Prostate gland (tissue), 2 donors: Measurements from ENCODE around the gene ARHGAP44. TPM values are rescaled to one million over a fixed set of nuclear protein-coding genes. Genes with fewer than 3 reads are reported as not detected.

Experiments used
- DNase-seq: peaks from one replicate; pipeline ENCODE4 v3.0.0-alpha.2; 2019; ENCODE audit warnings: low spot score
- H3K27ac ChIP-seq, 2 donors: fragments of 200-600 bp; sonication (generic); 2 replicates each; pipeline ENCODE4 v1.5.1; 2017 to 2019
- H3K27me3 ChIP-seq: fragments of 200-600 bp; sonication (generic); replicated peaks from 2 replicates; pipeline ENCODE4 v1.5.1; 2019; ENCODE audit not compliant: insufficient read depth
- H3K36me3 ChIP-seq, 2 donors: fragments of 200-600 bp; sonication (generic); 1 replicate in 1 of 2; 2 replicates in 1 of 2; pipeline versions ENCODE4 v1.5.1 to v1.8.1; 2017 to 2019
- H3K4me1 ChIP-seq: fragments of 200-600 bp; sonication (generic); replicated peaks from 2 replicates; pipeline ENCODE4 v1.5.1; 2019
- H3K4me3 ChIP-seq, 2 donors: fragments of 200-600 bp; sonication (generic); 2 replicates each; pipeline ENCODE4 v1.5.1; 2017 to 2019
- H3K9me3 ChIP-seq: fragments of 200-600 bp; sonication (generic); 2 replicates; pipeline ENCODE4 v1.5.1; 2017
- POLR2A ChIP-seq: fragments of 450-650 bp; IDR thresholded peaks from one replicate; pipeline ENCODE4 v1.6.1; 2016; ENCODE audit warnings: antibody characterized with exemption, mild to moderate bottlenecking
- POLR2AphosphoS5 ChIP-seq: sonication (generic); formaldehyde crosslinking; IDR thresholded peaks from one replicate; pipeline ENCODE4 v1.6.1; 2017; ENCODE audit warnings: antibody characterized with exemption
- WGBS: methylation state at CpG from one replicate; pipeline ENCODE4 v1.1.5; 2018; 5-methylcytosine and 5-hydroxymethylcytosine counted together
- intact Hi-C: fragments of 100-400 bp; cut with DNase I; formaldehyde crosslinking; loops from one replicate; pipeline ENCODE4 v1.14.2; 2022
- total RNA-seq, 2 donors: library from RNA; depleted of rRNA; stranded (reverse); fragments of >200 nt; gene quantifications; one replicate each; pipeline ENCODE4 v1.1.0, GENCODE V29; 2016
- TF ChIP-seq, protein P1 (sequence below), 4 experiments: fragments of 200-600 bp in 2 of 4; fragments of 450-650 bp in 2 of 4; sonication (generic) in 2 of 4; IDR thresholded peaks; 1 replicate in 3 of 4; 2 replicates in 1 of 4; pipeline ENCODE4 v1.5.1; 2016 to 2019; ENCODE audit warnings: antibody characterized with exemption in 4 of 4, mild to moderate bottlenecking in 2 of 4, moderate library complexity in 2 of 4

The ARHGAP44 gene
- total RNA-seq, 2 donors from 2014 or later = 7.5 to 15.7 TPM

DNA sequence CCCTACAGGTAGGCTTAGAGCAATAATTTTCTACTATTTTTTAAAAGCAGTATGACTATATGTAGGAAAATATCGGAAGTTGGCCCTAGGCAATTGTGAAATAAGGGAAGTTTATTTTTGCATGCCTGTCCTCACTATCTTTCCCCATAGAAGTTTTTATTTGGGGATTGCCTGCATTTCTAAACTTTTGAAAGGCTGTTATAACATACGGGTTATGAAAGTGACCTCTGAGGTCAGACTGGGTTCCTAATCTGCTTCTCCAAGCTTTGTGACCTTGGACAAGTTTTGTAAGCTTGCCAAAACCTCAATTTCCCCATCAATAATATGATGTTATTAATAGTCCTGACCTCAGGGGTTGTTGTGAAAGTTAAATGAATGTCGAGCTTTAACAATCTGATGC lies 67.1 kb downstream of the ARHGAP44 start:
- Histone ChIP-seq H3K27ac (no peak overlapping the region), H3K27me3 (no peaks in the 10 kb centered on the region), H3K9me3 (no peaks in the 10 kb centered on the region), H3K4me3 (no peak overlapping the region), H3K36me3 (no peaks in the 10 kb centered on the region), H3K4me1 (no peaks in the 10 kb centered on the region)
- intact Hi-C loops = no loop called here
- TF ChIP-seq POLR2AphosphoS5 = no peak
- TF ChIP-seq, protein P1, sequence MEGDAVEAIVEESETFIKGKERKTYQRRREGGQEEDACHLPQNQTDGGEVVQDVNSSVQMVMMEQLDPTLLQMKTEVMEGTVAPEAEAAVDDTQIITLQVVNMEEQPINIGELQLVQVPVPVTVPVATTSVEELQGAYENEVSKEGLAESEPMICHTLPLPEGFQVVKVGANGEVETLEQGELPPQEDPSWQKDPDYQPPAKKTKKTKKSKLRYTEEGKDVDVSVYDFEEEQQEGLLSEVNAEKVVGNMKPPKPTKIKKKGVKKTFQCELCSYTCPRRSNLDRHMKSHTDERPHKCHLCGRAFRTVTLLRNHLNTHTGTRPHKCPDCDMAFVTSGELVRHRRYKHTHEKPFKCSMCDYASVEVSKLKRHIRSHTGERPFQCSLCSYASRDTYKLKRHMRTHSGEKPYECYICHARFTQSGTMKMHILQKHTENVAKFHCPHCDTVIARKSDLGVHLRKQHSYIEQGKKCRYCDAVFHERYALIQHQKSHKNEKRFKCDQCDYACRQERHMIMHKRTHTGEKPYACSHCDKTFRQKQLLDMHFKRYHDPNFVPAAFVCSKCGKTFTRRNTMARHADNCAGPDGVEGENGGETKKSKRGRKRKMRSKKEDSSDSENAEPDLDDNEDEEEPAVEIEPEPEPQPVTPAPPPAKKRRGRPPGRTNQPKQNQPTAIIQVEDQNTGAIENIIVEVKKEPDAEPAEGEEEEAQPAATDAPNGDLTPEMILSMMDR (IDR thresholded peaks at IDR 0.05) = no peak
- no peak for TF ChIP-seq POLR2A
- 71% methylated on average over 3 of the region's 3 CpGs for WGBS
- no peak for DNase-seq

DNA sequence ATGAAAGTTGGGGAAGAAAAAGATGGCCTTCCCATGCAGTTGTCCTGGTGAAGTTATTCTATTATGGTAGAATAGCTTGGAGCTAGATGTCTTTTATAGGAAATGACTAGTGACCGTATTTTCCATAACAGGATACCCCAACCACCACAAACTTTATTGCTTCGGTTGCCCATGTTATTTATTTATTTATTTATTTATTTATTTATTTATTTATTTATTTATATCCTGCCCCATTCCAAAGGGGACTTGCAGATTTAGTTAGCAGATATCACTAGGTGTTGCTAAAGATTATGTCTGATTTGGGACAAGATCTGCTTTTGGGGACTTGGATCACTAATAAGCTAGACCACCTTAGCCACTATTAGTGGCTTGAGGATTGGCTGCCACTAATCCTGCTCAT lies 68.3 kb downstream of the ARHGAP44 start:
- Histone ChIP-seq H3K36me3 (no peaks in the 10 kb centered on the region), H3K4me3 (no peak overlapping the region), H3K9me3 (no peaks in the 10 kb centered on the region), H3K4me1 (no peaks in the 10 kb centered on the region), H3K27me3 (no peaks in the 10 kb centered on the region), H3K27ac (no peak overlapping the region)
- 94% methylated on average over 2 of the region's 2 CpGs for WGBS
- TF ChIP-seq, protein P1 (IDR thresholded peaks at IDR 0.05) = no peak
- DNase-seq = no peak
- intact Hi-C loops = no loop called here

DNA sequence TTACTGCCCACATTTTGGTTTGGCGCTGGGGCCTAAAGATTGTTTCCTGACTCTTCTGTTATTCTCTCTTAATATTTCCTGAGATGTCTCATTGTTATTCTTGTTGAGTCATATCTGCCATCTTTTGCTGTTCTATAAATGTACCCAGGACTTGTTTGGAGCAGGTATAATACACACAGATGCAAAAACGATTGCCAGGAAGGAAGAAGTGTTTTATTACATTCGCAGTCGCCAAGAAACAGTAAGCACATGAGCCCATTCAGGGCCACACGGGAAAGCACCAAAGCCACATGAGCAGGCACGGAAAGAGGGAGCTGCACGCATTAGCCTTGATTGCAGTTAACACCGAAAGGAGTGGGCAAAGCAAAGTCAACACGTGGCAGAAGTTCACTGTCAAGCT lies 70.2 kb downstream of the ARHGAP44 start:
- TF ChIP-seq POLR2A (no peak), POLR2AphosphoS5 (peak; percentile 69)
- TF ChIP-seq, protein P1 (IDR thresholded peaks at IDR 0.05) = no peak
- no peak overlapping the region for H3K27ac ChIP-seq

DNA sequence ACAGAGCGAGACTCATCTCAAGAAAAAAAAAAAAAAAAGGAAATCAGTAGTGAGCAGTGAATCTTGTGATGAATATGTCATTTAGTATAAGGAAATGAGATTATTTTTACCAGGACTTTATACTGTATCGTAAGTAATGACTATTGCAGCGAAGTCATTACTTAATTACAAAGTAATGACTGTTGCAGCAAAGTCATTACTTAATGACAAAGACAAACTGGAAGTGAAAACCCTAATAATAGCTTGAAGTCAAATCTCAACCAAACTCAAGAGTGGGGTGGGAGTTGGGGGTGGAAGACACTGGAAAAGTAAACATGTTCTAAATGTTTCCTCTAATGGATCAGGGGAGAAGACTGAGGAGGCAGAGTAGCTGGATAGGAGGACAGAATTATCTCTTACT lies 76.5 kb downstream of the ARHGAP44 start:
- Histone ChIP-seq H3K27ac (no peak overlapping the region), H3K9me3 (no peaks in the 10 kb centered on the region), H3K4me3 (no peak overlapping the region), H3K4me1 (no peaks in the 10 kb centered on the region), H3K27me3 (no peaks in the 10 kb centered on the region), H3K36me3 (no peaks in the 10 kb centered on the region)
- WGBS = 98% methylated on average over 3 of the region's 3 CpGs
- no peak for DNase-seq
- TF ChIP-seq POLR2AphosphoS5 (no peak), POLR2A (no peak)
- TF ChIP-seq, protein P1 (IDR thresholded peaks at IDR 0.05) = no peak
- intact Hi-C loops = no loop called here

More for the DNA sequence above, 70.2 kb downstream of the ARHGAP44 start:
- WGBS = 64% methylated on average over 9 of the region's 9 CpGs
- no peak overlapping the region for H3K4me3 ChIP-seq
- no peaks in the 10 kb centered on the region for H3K4me1 ChIP-seq
- DNase-seq = peak; percentile 36
- intact Hi-C loops = no loop called here
- H3K27me3 ChIP-seq = no peaks in the 10 kb centered on the region
- H3K36me3 ChIP-seq = no peaks in the 10 kb centered on the region
- H3K9me3 ChIP-seq = no peaks in the 10 kb centered on the region

DNA sequence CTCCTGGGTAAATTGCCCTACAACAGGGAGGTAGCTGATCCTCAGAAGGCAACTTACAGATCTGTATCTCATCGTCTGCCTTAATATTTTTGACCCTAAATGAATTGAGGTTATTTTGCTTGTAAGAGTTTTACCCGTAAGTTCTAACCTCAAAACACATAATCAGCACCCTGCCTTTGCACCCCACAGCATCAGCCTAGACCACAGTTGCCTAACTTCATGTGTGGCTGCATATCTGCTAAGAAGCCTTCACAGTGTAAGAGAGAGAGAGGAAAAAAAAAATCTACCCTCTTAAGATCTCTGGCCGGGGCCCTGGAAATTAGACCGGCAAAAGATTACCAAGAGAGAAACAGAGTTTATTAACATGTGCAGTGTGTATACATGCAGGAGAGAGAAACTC lies 76.9 kb downstream of the ARHGAP44 start:
- no peaks in the 10 kb centered on the region for H3K4me1 ChIP-seq
- intact Hi-C loops = no loop called here
- no peak for DNase-seq
- TF ChIP-seq POLR2A (no peak), POLR2AphosphoS5 (no peak)
- TF ChIP-seq, protein P1 (IDR thresholded peaks at IDR 0.05) = no peak
- H3K36me3 ChIP-seq = no peaks in the 10 kb centered on the region
- no peaks in the 10 kb centered on the region for H3K27me3 ChIP-seq
- H3K27ac ChIP-seq = no peak overlapping the region
- no peak overlapping the region for H3K4me3 ChIP-seq
- WGBS = 74% methylated on average over 4 of the region's 4 CpGs
- no peaks in the 10 kb centered on the region for H3K9me3 ChIP-seq
